ENCODE measurements around the gene CAMK1G.

DNA sequence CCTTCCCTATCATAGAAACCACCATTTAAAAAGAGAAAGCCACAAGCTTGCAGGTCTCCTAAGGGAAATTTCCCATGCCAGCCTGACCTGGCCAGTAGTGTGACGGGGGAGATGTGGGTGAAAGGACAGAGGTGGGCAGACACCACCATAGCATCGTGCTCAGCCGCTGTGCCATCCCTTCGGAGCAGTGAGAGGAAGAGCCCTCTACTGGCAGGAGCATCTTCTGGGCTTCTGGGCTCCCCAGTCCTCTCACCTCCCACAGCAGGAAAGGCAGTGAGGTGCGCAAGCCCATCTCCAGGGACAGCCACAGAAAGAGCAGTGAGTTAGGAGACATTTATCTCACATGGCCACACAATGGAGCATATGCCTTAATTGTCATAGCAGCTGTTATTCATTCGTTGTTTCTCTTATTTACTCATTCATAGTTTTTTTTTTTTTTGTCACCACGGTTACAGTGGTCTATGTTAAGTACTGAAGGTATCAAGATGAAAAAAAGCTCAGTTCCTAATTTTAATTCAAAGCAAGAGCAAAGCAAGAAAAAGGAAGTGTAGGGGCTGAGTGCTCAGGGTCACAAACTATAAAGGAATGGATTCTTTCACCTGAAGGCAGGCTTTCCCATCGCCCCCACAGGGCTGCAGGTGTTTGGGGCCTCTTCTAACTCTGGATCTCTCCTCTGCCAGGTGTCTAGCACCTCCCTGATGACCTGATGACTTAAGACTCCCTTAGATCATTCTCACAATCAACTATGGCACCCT, 48.8 kb upstream of the CAMK1G start:
- TF ChIP-seq MAZ (IDR thresholded peaks at IDR 0.05; ENCODE audit: borderline replicate concordance, low read depth, low read length) (no peak), SMC3 (IDR thresholded peaks at IDR 0.05; ENCODE audit: low read depth, low read length) (no peak), POLR2A (IDR thresholded peaks at IDR 0.05; ENCODE audit: low read depth, low read length) (no peak), CEBPB (IDR thresholded peaks at IDR 0.05; ENCODE audit: low read depth, low read length) (no peak), RAD21 (IDR thresholded peaks at IDR 0.05; ENCODE audit: low read length) (no peak), NFE2L2 (IDR thresholded peaks at IDR 0.05; ENCODE audit: low read depth, low read length) (no peak)
- TF ChIP-seq, protein P1, sequence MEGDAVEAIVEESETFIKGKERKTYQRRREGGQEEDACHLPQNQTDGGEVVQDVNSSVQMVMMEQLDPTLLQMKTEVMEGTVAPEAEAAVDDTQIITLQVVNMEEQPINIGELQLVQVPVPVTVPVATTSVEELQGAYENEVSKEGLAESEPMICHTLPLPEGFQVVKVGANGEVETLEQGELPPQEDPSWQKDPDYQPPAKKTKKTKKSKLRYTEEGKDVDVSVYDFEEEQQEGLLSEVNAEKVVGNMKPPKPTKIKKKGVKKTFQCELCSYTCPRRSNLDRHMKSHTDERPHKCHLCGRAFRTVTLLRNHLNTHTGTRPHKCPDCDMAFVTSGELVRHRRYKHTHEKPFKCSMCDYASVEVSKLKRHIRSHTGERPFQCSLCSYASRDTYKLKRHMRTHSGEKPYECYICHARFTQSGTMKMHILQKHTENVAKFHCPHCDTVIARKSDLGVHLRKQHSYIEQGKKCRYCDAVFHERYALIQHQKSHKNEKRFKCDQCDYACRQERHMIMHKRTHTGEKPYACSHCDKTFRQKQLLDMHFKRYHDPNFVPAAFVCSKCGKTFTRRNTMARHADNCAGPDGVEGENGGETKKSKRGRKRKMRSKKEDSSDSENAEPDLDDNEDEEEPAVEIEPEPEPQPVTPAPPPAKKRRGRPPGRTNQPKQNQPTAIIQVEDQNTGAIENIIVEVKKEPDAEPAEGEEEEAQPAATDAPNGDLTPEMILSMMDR (conservative IDR thresholded peaks at IDR 0.05; ENCODE audit: low read depth, low read length), result no peak
- TF ChIP-seq, protein P2, sequence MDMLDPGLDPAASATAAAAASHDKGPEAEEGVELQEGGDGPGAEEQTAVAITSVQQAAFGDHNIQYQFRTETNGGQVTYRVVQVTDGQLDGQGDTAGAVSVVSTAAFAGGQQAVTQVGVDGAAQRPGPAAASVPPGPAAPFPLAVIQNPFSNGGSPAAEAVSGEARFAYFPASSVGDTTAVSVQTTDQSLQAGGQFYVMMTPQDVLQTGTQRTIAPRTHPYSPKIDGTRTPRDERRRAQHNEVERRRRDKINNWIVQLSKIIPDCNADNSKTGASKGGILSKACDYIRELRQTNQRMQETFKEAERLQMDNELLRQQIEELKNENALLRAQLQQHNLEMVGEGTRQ (IDR thresholded peaks at IDR 0.05; ENCODE audit: low read depth, low read length), result no peak

Measured in IMR-90 (cell line).